Transverse colon (tissue), 3 donors: ENCODE measurements around the gene STARD4.

Experiments used
- CTCF ChIP-seq, 5 experiments: fragments of 200-600 bp in 3 of 5; fragments of 450-650 bp in 2 of 5; sonication (generic) in 3 of 5; IDR thresholded peaks; 1 replicate in 2 of 5; 2 replicates in 3 of 5; pipeline ENCODE4 v1.5.1; 2016 to 2017; ENCODE audit warnings: antibody characterized with exemption in 5 of 5, inconsistent platforms in 3 of 5, mild to moderate bottlenecking in 2 of 5, moderate library complexity in 1 of 5
- POLR2A ChIP-seq: fragments of 450-650 bp; IDR thresholded peaks from one replicate; pipeline ENCODE4 v1.6.1; 2016; ENCODE audit warnings: antibody characterized with exemption, mild to moderate bottlenecking, moderate library complexity

GRCh38 chr5:111488353-111488752 lies 24.0 kb downstream of the STARD4 start:
- TF ChIP-seq CTCF (IDR thresholded peaks at IDR 0.05) (no peak), POLR2A (no peak)
